Measurements from ENCODE around the gene CMBL. TPM values are rescaled to one million over a fixed set of nuclear protein-coding genes. Genes with fewer than 3 reads are reported as not detected.

CMBL gene
- total RNA-seq, 2 donors from 2014 or later = 10.4 to 20.5 TPM

- Histone ChIP-seq H3K4me1 (ENCODE audit: control insufficient read depth, insufficient read depth, low read length) (peaks cover 4% of the 10 kb centered on the region), H3K4me3 (ENCODE audit: low read length) (no peak overlapping the region), H3K27me3 (ENCODE audit: control insufficient read depth, insufficient read depth, low read length, poor library complexity, severe bottlenecking) (no peaks in the 10 kb centered on the region), H3K9me3 (ENCODE audit: control insufficient read depth, low read length) (no peaks in the 10 kb centered on the region), H3K27ac (ENCODE audit: low read depth, low read length) (no peak overlapping the region), H3K36me3 (ENCODE audit: control insufficient read depth, insufficient read depth, low read length) (peaks cover 4% of the 10 kb centered on the region), H3K9ac (ENCODE audit: extremely low read depth, low read length, poor library complexity, severe bottlenecking) (no peak overlapping the region)
- no peak overlapping the region for H3K4me3 Mint-ChIP-seq
- H3K9me3 Mint-ChIP-seq = no peaks in the 10 kb centered on the region
- H3K36me3 Mint-ChIP-seq (ENCODE audit: low read depth) = peaks cover 9% of the 10 kb centered on the region
- WGBS, 2 experiments (ENCODE audit: insufficient coverage in 1 of 2, insufficient read length in 1 of 2) = 93 to 95% methylated on average over 2 to 3 of the region's 3 CpGs
- H3K4me1 Mint-ChIP-seq = peaks cover 19% of the 10 kb centered on the region
- DNase-seq = peak; percentile 13
- H3K27ac Mint-ChIP-seq = no peak overlapping the region
- no peak for TF ChIP-seq CTCF (conservative IDR thresholded peaks at IDR 0.05)
- no peaks in the 10 kb centered on the region for H3K27me3 Mint-ChIP-seq (ENCODE audit: insufficient read depth)
These were observed 60.9 kb downstream of the CMBL start for GRCh38 chr5:10246761-10247160.

- peaks cover 13% of the 10 kb centered on the region for H3K4me1 Mint-ChIP-seq
- H3K27ac ChIP-seq (ENCODE audit: low read depth, low read length) = no peak overlapping the region
- H3K27ac Mint-ChIP-seq = no peak overlapping the region
- H3K9me3 ChIP-seq (ENCODE audit: control insufficient read depth, low read length) = no peaks in the 10 kb centered on the region
- H3K27me3 Mint-ChIP-seq (ENCODE audit: insufficient read depth) = no peaks in the 10 kb centered on the region
- H3K36me3 ChIP-seq (ENCODE audit: control insufficient read depth, insufficient read depth, low read length) = no peaks in the 10 kb centered on the region
- no peak overlapping the region for H3K9ac ChIP-seq (ENCODE audit: extremely low read depth, low read length, poor library complexity, severe bottlenecking)
- H3K4me3 ChIP-seq (ENCODE audit: low read length) = no peak overlapping the region
- DNase-seq = peak; percentile 9
- no peaks in the 10 kb centered on the region for H3K27me3 ChIP-seq (ENCODE audit: control insufficient read depth, insufficient read depth, low read length, poor library complexity, severe bottlenecking)
- no peak for TF ChIP-seq CTCF (conservative IDR thresholded peaks at IDR 0.05)
- H3K4me1 ChIP-seq (ENCODE audit: control insufficient read depth, insufficient read depth, low read length) = no peaks in the 10 kb centered on the region
- no peak overlapping the region for H3K4me3 Mint-ChIP-seq
- no peaks in the 10 kb centered on the region for H3K9me3 Mint-ChIP-seq
- 89 to 96% methylated on average over 7 to 10 of the region's 10 CpGs for WGBS, 2 experiments (ENCODE audit: insufficient coverage in 1 of 2, insufficient read length in 1 of 2)
- H3K36me3 Mint-ChIP-seq (ENCODE audit: low read depth) = peaks cover 5% of the 10 kb centered on the region
These were observed 63.3 kb downstream of the CMBL start for GRCh38 chr5:10244342-10244944.

DNA sequence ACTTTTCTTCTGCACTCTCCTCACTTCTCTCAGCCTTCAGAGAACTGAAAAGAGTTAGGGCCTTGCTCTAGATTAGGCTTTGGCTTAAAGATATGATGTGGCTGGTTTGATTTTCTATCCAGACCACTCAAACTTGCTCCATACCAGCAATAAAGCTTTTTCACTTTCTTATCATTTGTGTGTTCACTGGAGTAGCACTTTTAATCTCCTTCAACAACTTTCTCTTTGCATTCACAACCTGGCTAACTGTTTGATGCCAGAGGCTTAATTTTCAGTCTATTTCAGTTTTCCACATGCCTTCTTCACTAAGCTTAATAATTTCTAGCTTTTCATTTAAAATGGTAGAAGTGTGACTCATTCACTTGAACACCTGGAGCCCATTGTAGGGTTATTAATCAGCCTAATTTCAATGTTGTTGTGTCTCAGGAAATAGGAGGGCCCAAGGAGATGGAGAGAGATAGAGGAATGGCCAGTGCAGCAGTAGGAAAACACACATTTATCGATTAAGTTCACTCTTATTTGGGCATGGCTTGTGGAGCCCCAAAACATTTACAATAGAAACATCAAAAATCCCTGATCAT is 64.0 kb downstream of the CMBL start:
- H3K36me3 Mint-ChIP-seq (ENCODE audit: low read depth) = peaks cover 8% of the 10 kb centered on the region
- H3K4me3 Mint-ChIP-seq = no peak overlapping the region
- WGBS, 2 experiments (ENCODE audit: insufficient coverage in 1 of 2, insufficient read length in 1 of 2) = 100% methylated on average over 1 of the region's 1 CpG; no CpG with 5 or more reads in 1 of the 2 experiments

More for the DNA sequence above, 64.0 kb downstream of the CMBL start:
- H3K36me3 ChIP-seq (ENCODE audit: control insufficient read depth, insufficient read depth, low read length) = no peaks in the 10 kb centered on the region
- H3K4me3 ChIP-seq (ENCODE audit: low read length) = no peak overlapping the region
- DNase-seq = no peak
- H3K9me3 ChIP-seq (ENCODE audit: control insufficient read depth, low read length) = no peaks in the 10 kb centered on the region
- no peaks in the 10 kb centered on the region for H3K27me3 ChIP-seq (ENCODE audit: control insufficient read depth, insufficient read depth, low read length, poor library complexity, severe bottlenecking)
- no peak for TF ChIP-seq CTCF (conservative IDR thresholded peaks at IDR 0.05)
- no peaks in the 10 kb centered on the region for H3K27me3 Mint-ChIP-seq (ENCODE audit: insufficient read depth)
- peaks cover 13% of the 10 kb centered on the region for H3K4me1 Mint-ChIP-seq
- no peak overlapping the region for H3K9ac ChIP-seq (ENCODE audit: extremely low read depth, low read length, poor library complexity, severe bottlenecking)
- no peak overlapping the region for H3K27ac Mint-ChIP-seq
- no peaks in the 10 kb centered on the region for H3K4me1 ChIP-seq (ENCODE audit: control insufficient read depth, insufficient read depth, low read length)
- H3K27ac ChIP-seq (ENCODE audit: low read depth, low read length) = no peak overlapping the region
- H3K9me3 Mint-ChIP-seq = no peaks in the 10 kb centered on the region
